H1 (cell line): Measurements from ENCODE around the gene CYP1A2. TPM values are rescaled to one million over a fixed set of nuclear protein-coding genes. Genes with fewer than 3 reads are reported as not detected.

Experiments used
- CTCF ChIA-PET: fragments of 300-600 bp; sonication (Branson Sonifier 250); formaldehyde crosslinking; loops from one replicate; lab custom pipeline; 2021; ENCODE audit not compliant: partially characterized antibody; lab: Charles Lee
- POLR2A ChIA-PET: fragments of 300-600 bp; sonication (Branson Sonifier 250); formaldehyde crosslinking; loops from one replicate; lab custom pipeline; 2021; ENCODE audit warnings: inconsistent platforms; ENCODE audit not compliant: partially characterized antibody; lab: Charles Lee
- DNase-seq, 2 experiments: peaks; one replicate each; pipeline versions ENCODE4 v3.0.0 to v3.0.0-alpha.2; 2010 to 2022; ENCODE audit warnings: low spot score in 2 of 2, low read depth in 1 of 2, mixed read lengths in 1 of 2
- FAIRE-seq: peaks from 2 replicates; lab custom pipeline; 2011; peaks lifted over from hg19 to GRCh38; lab: Jason Lieb, UNC
- H2AFZ ChIP-seq: 2 replicates; pipeline ENCODE4 v1.8.1; 2012; ENCODE audit warnings: low read length, inconsistent platforms
- H2AK5ac ChIP-seq: 2 replicates; pipeline ENCODE4 v1.6.1; 2013; ENCODE audit warnings: low read depth, low read length
- H2BK120ac ChIP-seq: replicated peaks from 2 replicates; pipeline ENCODE3; 2013; ENCODE audit warnings: low read depth, low read length, inconsistent platforms
- H2BK12ac ChIP-seq: 2 replicates; pipeline ENCODE4 v1.6.1; 2013; ENCODE audit warnings: low read depth, low read length
- H2BK15ac ChIP-seq: 2 replicates; pipeline ENCODE4 v1.6.1; 2013; ENCODE audit warnings: low read length
- H2BK20ac ChIP-seq: 2 replicates; pipeline ENCODE4 v1.6.1; 2013; ENCODE audit warnings: low read length
- H2BK5ac ChIP-seq: 2 replicates; pipeline ENCODE4 v1.6.1; 2013; ENCODE audit warnings: low read depth, low read length
- H3K14ac ChIP-seq: 2 replicates; pipeline ENCODE4 v1.6.1; 2013; ENCODE audit warnings: inconsistent platforms; ENCODE audit not compliant: insufficient read length
- H3K18ac ChIP-seq: 2 replicates; pipeline ENCODE4 v1.6.1; 2013; ENCODE audit warnings: low read length; ENCODE audit errors: extremely low read depth
- H3K23ac ChIP-seq: 2 replicates; pipeline ENCODE4 v1.6.1; 2013; ENCODE audit warnings: inconsistent platforms; ENCODE audit not compliant: insufficient read length
- H3K23me2 ChIP-seq: 2 replicates; pipeline ENCODE4 v1.6.1; 2013; ENCODE audit warnings: low read depth, low read length
- H3K27ac ChIP-seq: 2 replicates; pipeline ENCODE4 v1.6.1; 2011; ENCODE audit warnings: low read depth, low read length, inconsistent platforms
- H3K27me3 ChIP-seq, 4 experiments: replicated peaks in 1 of 4; 1 replicate in 1 of 4; 2 replicates in 3 of 4; pipeline versions ENCODE4 v1.6.1 to v1.8.1; 2011 to 2013; ENCODE audit warnings: low read length in 3 of 4, mild to moderate bottlenecking in 3 of 4, inconsistent platforms in 2 of 4, mixed read lengths in 2 of 4, moderate library complexity in 1 of 4; ENCODE audit not compliant: control insufficient read depth in 3 of 4, insufficient read depth in 3 of 4; ENCODE audit errors: extremely low read depth in 1 of 4
- H3K36me3 ChIP-seq, 4 experiments: 2 replicates each; pipeline versions ENCODE4 v1.6.1 to v1.8.1; 2011 to 2013; ENCODE audit warnings: mild to moderate bottlenecking in 4 of 4, low read length in 3 of 4, moderate library complexity in 2 of 4, control low read depth in 1 of 4, inconsistent platforms in 1 of 4; ENCODE audit not compliant: insufficient read depth in 4 of 4, control insufficient read depth in 2 of 4
- H3K4ac ChIP-seq: replicated peaks from 2 replicates; pipeline ENCODE3; 2013; ENCODE audit warnings: low read length, low read depth, mixed read lengths, inconsistent platforms; ENCODE audit not compliant: insufficient read length
- H3K4me1 ChIP-seq, 4 experiments: replicated peaks in 1 of 4; 1 replicate in 1 of 4; 2 replicates in 3 of 4; pipeline versions ENCODE4 v1.6.1 to v1.8.1; 2011 to 2013; ENCODE audit warnings: low read length in 3 of 4, inconsistent platforms in 2 of 4, mixed read lengths in 1 of 4; ENCODE audit not compliant: insufficient read depth in 4 of 4, control insufficient read depth in 3 of 4
- H3K4me2 ChIP-seq, 2 experiments: 2 replicates each; pipeline versions ENCODE4 v1.6.1 to v1.8.1; 2011 to 2013; ENCODE audit warnings: low read depth in 2 of 2, low read length in 2 of 2, control low read depth in 1 of 2, inconsistent platforms in 1 of 2, mild to moderate bottlenecking in 1 of 2; ENCODE audit not compliant: insufficient read depth in 1 of 2
- H3K4me3 ChIP-seq, 4 experiments: fragments of 200-600, 300-600 bp in 1 of 4; sonication (generic), shearing (Covaris generic), sonication (Bioruptor Twin) in 1 of 4; 2 replicates each; pipeline versions ENCODE4 v1.5.1 to v1.8.1; 2011 to 2016; ENCODE audit warnings: low read length in 4 of 4, low read depth in 3 of 4, control low read depth in 2 of 4, inconsistent platforms in 2 of 4, mild to moderate bottlenecking in 2 of 4, mixed read lengths in 1 of 4, moderate library complexity in 1 of 4; ENCODE audit not compliant: insufficient read depth in 2 of 4; ENCODE audit errors: extremely low read depth in 1 of 4
- H3K56ac ChIP-seq: replicated peaks from 2 replicates; pipeline ENCODE3; 2013; ENCODE audit warnings: low read depth, mild to moderate bottlenecking, mixed read lengths, low read length, inconsistent platforms; ENCODE audit not compliant: insufficient read length
- H3K79me1 ChIP-seq: 2 replicates; pipeline ENCODE4 v1.6.1; 2013; ENCODE audit warnings: low read depth, low read length, control low read depth
- H3K79me2 ChIP-seq, 2 experiments: 2 replicates each; pipeline versions ENCODE4 v1.6.1 to v1.8.1; 2012 to 2013; ENCODE audit warnings: low read length in 2 of 2, mild to moderate bottlenecking in 2 of 2, inconsistent platforms in 1 of 2; ENCODE audit not compliant: insufficient read depth in 2 of 2, control insufficient read depth in 1 of 2
- H3K9ac ChIP-seq, 4 experiments: replicated peaks in 1 of 4; 1 replicate in 1 of 4; 2 replicates in 3 of 4; pipeline versions ENCODE4 v1.6.1 to v1.8.1; 2011 to 2013; ENCODE audit warnings: low read depth in 3 of 4, low read length in 3 of 4, control low read depth in 2 of 4, mild to moderate bottlenecking in 2 of 4, moderate library complexity in 2 of 4, inconsistent platforms in 1 of 4; ENCODE audit errors: extremely low read depth in 1 of 4
- H3K9me3 ChIP-seq, 2 experiments: 2 replicates each; pipeline versions ENCODE4 v1.6.1 to v1.8.1; 2012 to 2013; ENCODE audit warnings: mild to moderate bottlenecking in 2 of 2, moderate library complexity in 2 of 2, control low read depth in 1 of 2, inconsistent platforms in 1 of 2, low read depth in 1 of 2, low read length in 1 of 2, mixed read lengths in 1 of 2; ENCODE audit not compliant: insufficient read depth in 2 of 2
- H4K20me1 ChIP-seq, 2 experiments: replicated peaks in 1 of 2; 2 replicates each; pipeline versions ENCODE3 to v1.8.1; 2011 to 2013; ENCODE audit warnings: inconsistent platforms in 2 of 2, low read length in 2 of 2, mild to moderate bottlenecking in 1 of 2; ENCODE audit not compliant: insufficient read depth in 2 of 2, control insufficient read depth in 1 of 2
- H4K5ac ChIP-seq: 2 replicates; pipeline ENCODE4 v1.6.1; 2013; ENCODE audit warnings: low read length, low read depth, mixed read lengths, inconsistent platforms; ENCODE audit not compliant: insufficient read length
- H4K8ac ChIP-seq: 2 replicates; pipeline ENCODE4 v1.8.0; 2013; ENCODE audit warnings: mild to moderate bottlenecking, moderate library complexity, low read length, inconsistent platforms; ENCODE audit not compliant: insufficient read depth; ENCODE audit errors: extremely low read depth
- H4K91ac ChIP-seq: replicated peaks from 2 replicates; pipeline ENCODE3; 2013; ENCODE audit warnings: low read length, mixed read lengths, inconsistent platforms; ENCODE audit not compliant: insufficient read length
- CBX8 ChIP-seq: fragments of 300-800, 300-1000 bp; sonication (generic); IDR thresholded peaks from 2 replicates; pipeline ENCODE4 v1.7.1; 2016; ENCODE audit warnings: low read depth, low read length, borderline replicate concordance
- CEBPB ChIP-seq: IDR thresholded peaks from 2 replicates; pipeline ENCODE4 v1.6.1; 2012; ENCODE audit warnings: low read depth, low read length
- EZH2 ChIP-seq: fragments of 200-600 bp; sonication (generic); IDR thresholded peaks from 2 replicates; pipeline ENCODE4 v1.7.1; 2012; ENCODE audit warnings: low read depth, mild to moderate bottlenecking, moderate library complexity, low read length, inconsistent platforms; ENCODE audit not compliant: severe bottlenecking
- GABPA ChIP-seq: IDR thresholded peaks from 2 replicates; pipeline ENCODE4 v1.6.1; 2011; ENCODE audit warnings: mild to moderate bottlenecking, low read length, moderate library complexity, borderline replicate concordance; ENCODE audit not compliant: insufficient read depth
- MAFK ChIP-seq: IDR thresholded peaks from 2 replicates; pipeline ENCODE4 v1.6.1; 2012; ENCODE audit warnings: low read depth, mild to moderate bottlenecking, improper control_type of control experiment, low read length
- NRF1 ChIP-seq: IDR thresholded peaks from 2 replicates; pipeline ENCODE4 v1.6.1; 2011; ENCODE audit warnings: mild to moderate bottlenecking, low read depth, low read length, improper control_type of control experiment
- POLR2A ChIP-seq, 2 experiments: IDR thresholded peaks; 1 replicate in 1 of 2; 2 replicates in 1 of 2; pipeline ENCODE4 v1.6.1; 2011; ENCODE audit warnings: low read depth in 2 of 2, low read length in 2 of 2, mild to moderate bottlenecking in 2 of 2; ENCODE audit errors: control extremely low read depth in 1 of 2
- SIX5 ChIP-seq: IDR thresholded peaks from 2 replicates; pipeline ENCODE4 v1.6.1; 2011; ENCODE audit warnings: mild to moderate bottlenecking, low read depth, low read length
- SP2 ChIP-seq: IDR thresholded peaks from 2 replicates; pipeline ENCODE4 v1.6.1; 2012; ENCODE audit warnings: mild to moderate bottlenecking, low read length, inconsistent platforms
- ZNF274 ChIP-seq: IDR thresholded peaks from 2 replicates; pipeline ENCODE4 v1.7.0; 2012; ENCODE audit warnings: low read length, borderline replicate concordance; ENCODE audit errors: extremely low read depth
- WGBS, 2 experiments: shearing (Covaris generic) in 1 of 2; methylation state at CpG; one replicate each; pipeline versions ENCODE4 v1.1.6 to v1.1.7; 2013 to 2015; ENCODE audit warnings: low lambda C conversion rate in 2 of 2, mixed read lengths in 2 of 2, inconsistent platforms in 1 of 2, low coverage in 1 of 2, missing lambda C conversion rate in 1 of 2; ENCODE audit not compliant: insufficient replicate concordance in 2 of 2, insufficient coverage in 1 of 2, insufficient read length in 1 of 2; ENCODE audit errors: extremely low coverage in 1 of 2, missing lambda C conversion rate in 1 of 2; 5-methylcytosine and 5-hydroxymethylcytosine counted together
- polyA plus RNA-seq, 7 experiments: library from polyadenylated mRNA; depleted of rRNA in 3 of 7; stranded (reverse) in 5 of 7; unstranded in 2 of 7; fragments of >200 nt in 5 of 7; fragments of 200-250 nt in 2 of 7; gene quantifications; 1 replicate in 5 of 7; 2 replicates in 1 of 7; 4 replicates in 1 of 7; pipeline versions ENCODE4 v1.2.1 to v1.2.3, GENCODE V29; 2011 to 2013; ENCODE audit warnings: missing spikeins in 2 of 7, mixed read lengths in 2 of 7
- total RNA-seq: library from RNA; stranded (reverse); fragmentation: NEBNext Ultra II Directional; extraction: Animal tissue kit (Norgen Biotek cat#: 25700); gene quantifications from 2 replicates; pipeline ENCODE4 v1.2.1, GENCODE V29; 2021

CYP1A2 gene
- total and polyA plus RNA-seq, 2 of the 8 experiments (the other 6 are each of a cell fraction or from before 2014, with no cell fraction given): not detected

DNA sequence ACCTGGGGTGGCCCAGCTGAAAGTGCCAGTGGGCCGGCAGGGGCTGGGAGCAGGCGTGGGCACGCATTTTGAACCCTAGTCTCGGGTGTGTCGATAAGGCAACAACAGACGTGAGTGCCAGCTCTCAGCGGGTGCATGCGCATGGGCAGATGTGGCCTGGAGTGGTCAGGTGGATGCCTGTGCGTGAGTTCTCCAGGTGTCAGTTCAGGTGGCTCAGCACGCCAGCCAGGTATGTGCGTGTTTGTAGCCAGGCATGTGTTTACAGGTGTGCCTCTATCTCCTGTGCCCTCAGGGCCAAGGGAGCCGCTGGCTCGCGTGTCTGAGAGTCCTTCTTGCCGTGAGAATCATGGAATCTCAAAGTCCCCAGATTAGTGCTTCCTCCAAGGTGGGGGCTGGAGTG, 14.8 kb downstream of the CYP1A2 start:
- H4K20me1 ChIP-seq: no peaks in the 10 kb centered on the region
- peaks cover 0 to 8% (median 3%) of the 10 kb centered on the region in 4 experiments; a peak in 4 of 7 replicates for H3K4me1 ChIP-seq
- H3K4me3 ChIP-seq: no peak overlapping the region
- peak overlapping the region; percentile 99 for H2BK15ac ChIP-seq
- no peaks in the 10 kb centered on the region; a peak in 1 of 7 replicates for H3K27me3 ChIP-seq
- DNase-seq: no peak
- H2BK12ac ChIP-seq: peak overlapping the region; percentile 87; the same call in 1 of the 2 replicates
- H2AK5ac ChIP-seq: no peak overlapping the region
- H2BK20ac ChIP-seq: no peak overlapping the region
- H3K27ac ChIP-seq: no peak overlapping the region
- H2BK5ac ChIP-seq: peak overlapping the region; percentile 78
- FAIRE-seq: no peak
- H3K14ac ChIP-seq: no peak overlapping the region
- H3K9me3 ChIP-seq: no peaks in the 10 kb centered on the region
- H4K91ac ChIP-seq: peak overlapping the region; percentile 49
- no peak overlapping the region for H3K9ac ChIP-seq
- H3K56ac ChIP-seq: no peak overlapping the region
- H4K8ac ChIP-seq: no peak overlapping the region
- H3K4ac ChIP-seq: no peak overlapping the region
- H3K79me2 ChIP-seq: no peaks in the 10 kb centered on the region
- H3K23ac ChIP-seq: no peak overlapping the region
- no peaks in the 10 kb centered on the region for H3K36me3 ChIP-seq
- CTCF ChIA-PET: interaction anchor here (1.0 to 53.7 kb wide), 11 partner anchors 9 to 545 kb away, joined by 3 to 1439 read pairs (median 4); partner anchors contain the start of genes CLK3 and CYP1A2
- H2BK120ac ChIP-seq: no peak overlapping the region
- WGBS, 2 experiments: 91% methylated on average over 15 of the region's 15 CpGs; no CpG with 5 or more reads in 1 of the 2 experiments
- no peak overlapping the region for H3K4me2 ChIP-seq
- no peaks in the 10 kb centered on the region; the same call in 1 of the 2 replicates for H3K23me2 ChIP-seq
- no peak overlapping the region for H3K18ac ChIP-seq
- no peaks in the 10 kb centered on the region for H3K79me1 ChIP-seq
- no peak overlapping the region for H2AFZ ChIP-seq
- H4K5ac ChIP-seq: no peak overlapping the region
- POLR2A ChIA-PET: interaction anchor here (1.0 to 5.9 kb wide), 10 partner anchors 7 to 147 kb away, joined by 3 to 81 read pairs (median 4); partner anchors contain the start of genes CLK3 and CYP1A1
- TF ChIP-seq EZH2: no peak
- TF ChIP-seq MAFK: no peak
- no peak for TF ChIP-seq CEBPB
- TF ChIP-seq CBX8: no peak
- TF ChIP-seq SIX5: no peak
- TF ChIP-seq GABPA: no peak
- TF ChIP-seq NRF1: no peak
- TF ChIP-seq ZNF274: no peak
- TF ChIP-seq SP2: no peak
- no peak for TF ChIP-seq POLR2A (IDR thresholded peaks at IDR 0.05; ENCODE audit: control extremely low read depth in 1 of 2, low read depth in 2 of 2, low read length in 2 of 2)
